Measurements from ENCODE around the gene ARVCF. TPM values are rescaled to one million over a fixed set of nuclear protein-coding genes. Genes with fewer than 3 reads are reported as not detected.
A peak's percentile ranks its signal among the peaks of the same experiment; 100 is the strongest.

Gene ARVCF
- total and polyA plus RNA-seq, 9 of the 15 experiments (the other 6 are each of a cell fraction or from before 2014, with no cell fraction given), result 0.03 to 97.4 (median 15.6) TPM

DNA sequence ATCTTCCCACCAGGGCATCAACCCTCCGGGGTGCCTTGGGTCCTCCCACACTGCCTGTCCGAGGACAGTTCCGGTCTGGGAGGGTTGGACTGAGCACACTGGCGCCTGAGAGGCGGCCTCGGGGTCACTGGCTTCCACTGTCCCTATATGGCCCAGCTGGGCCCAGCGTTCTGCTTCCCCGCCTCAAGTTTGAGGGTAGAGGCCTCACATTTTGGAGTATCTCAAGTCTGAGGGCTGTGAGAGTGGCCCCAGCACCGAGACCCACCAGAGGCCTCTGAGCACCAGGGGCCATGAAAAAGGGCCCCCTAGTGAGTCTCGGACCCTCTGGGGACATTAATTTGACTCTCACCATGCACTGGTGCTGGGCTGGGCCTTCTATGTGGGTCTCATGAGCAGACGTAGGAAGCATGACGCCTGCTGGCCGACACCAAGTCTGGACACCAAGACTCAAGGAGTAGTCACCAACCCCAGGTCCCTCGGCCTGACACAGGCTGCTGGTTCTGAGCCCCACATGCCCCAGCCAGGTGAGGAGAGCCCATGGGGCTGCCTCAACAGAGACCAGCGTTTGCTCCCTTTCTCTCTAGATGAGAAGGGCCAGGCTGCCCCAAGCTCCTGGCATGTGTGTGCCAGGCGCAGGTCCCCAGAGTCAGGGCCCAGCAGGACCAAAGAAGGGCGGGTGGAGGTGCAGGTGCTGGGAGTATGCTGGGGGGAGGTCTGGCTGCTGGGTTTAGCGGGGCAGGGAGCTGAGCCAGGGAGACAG, 27.5 kb downstream of the ARVCF start (continued):
- TF ChIP-seq, protein P1, sequence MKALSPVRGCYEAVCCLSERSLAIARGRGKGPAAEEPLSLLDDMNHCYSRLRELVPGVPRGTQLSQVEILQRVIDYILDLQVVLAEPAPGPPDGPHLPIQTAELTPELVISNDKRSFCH (CRISPR knock-in tag; IDR thresholded peaks at IDR 0.05), result no peak
- TF ChIP-seq, protein P1 (tag; IDR thresholded peaks at IDR 0.05), result peak; percentile 81
- TF ChIP-seq HEY1 (CRISPR knock-in tag; IDR thresholded peaks at IDR 0.05; ENCODE audit: borderline replicate concordance), result no peak
- TF ChIP-seq SRSF9 (IDR thresholded peaks at IDR 0.05; ENCODE audit: borderline replicate concordance, low read depth, low read length), result no peak
- TF ChIP-seq, protein P2, sequence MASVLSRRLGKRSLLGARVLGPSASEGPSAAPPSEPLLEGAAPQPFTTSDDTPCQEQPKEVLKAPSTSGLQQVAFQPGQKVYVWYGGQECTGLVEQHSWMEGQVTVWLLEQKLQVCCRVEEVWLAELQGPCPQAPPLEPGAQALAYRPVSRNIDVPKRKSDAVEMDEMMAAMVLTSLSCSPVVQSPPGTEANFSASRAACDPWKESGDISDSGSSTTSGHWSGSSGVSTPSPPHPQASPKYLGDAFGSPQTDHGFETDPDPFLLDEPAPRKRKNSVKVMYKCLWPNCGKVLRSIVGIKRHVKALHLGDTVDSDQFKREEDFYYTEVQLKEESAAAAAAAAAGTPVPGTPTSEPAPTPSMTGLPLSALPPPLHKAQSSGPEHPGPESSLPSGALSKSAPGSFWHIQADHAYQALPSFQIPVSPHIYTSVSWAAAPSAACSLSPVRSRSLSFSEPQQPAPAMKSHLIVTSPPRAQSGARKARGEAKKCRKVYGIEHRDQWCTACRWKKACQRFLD (CRISPR knock-in tag; IDR thresholded peaks at IDR 0.05), result peak; percentile 49; the same call in 1 of the 2 replicates
- TF ChIP-seq RFX7 (CRISPR knock-in tag; IDR thresholded peaks at IDR 0.05), result no peak
- no peak for TF ChIP-seq ZNF77 (CRISPR knock-in tag; IDR thresholded peaks at IDR 0.05)
- TF ChIP-seq NR2F6 (CRISPR knock-in tag; IDR thresholded peaks at IDR 0.05), result no peak
- no peak for TF ChIP-seq ZNF699 (CRISPR knock-in tag; IDR thresholded peaks at IDR 0.05; ENCODE audit: insufficient replicate concordance)
- no peak for TF ChIP-seq PPARD (CRISPR knock-in tag; IDR thresholded peaks at IDR 0.05)
- TF ChIP-seq KLF1 (tag; IDR thresholded peaks at IDR 0.05), result 0 out of 2 replicates have a peak, but pooled peaks have one; percentile 14
- 0 out of 2 replicates have a peak, but pooled peaks have one; percentile 17 for TF ChIP-seq KLF6 (CRISPR knock-in tag; IDR thresholded peaks at IDR 0.05; ENCODE audit: borderline replicate concordance)
- no peak for TF ChIP-seq PURB (CRISPR knock-in tag; IDR thresholded peaks at IDR 0.05; ENCODE audit: low read depth)
- TF ChIP-seq NEUROD1 (IDR thresholded peaks at IDR 0.05; ENCODE audit: borderline replicate concordance, low read depth, low read length, partially characterized antibody), result peak; percentile 37
- TF ChIP-seq HMG20A (CRISPR knock-in tag; conservative IDR thresholded peaks at IDR 0.05), result no peak
- no peak for TF ChIP-seq ZNF224 (CRISPR knock-in tag; IDR thresholded peaks at IDR 0.05)
- TF ChIP-seq KLF13 (tag; IDR thresholded peaks at IDR 0.05; ENCODE audit: borderline replicate concordance, low read depth), result 0 out of 2 replicates have a peak, but pooled peaks have one; percentile 8
- TF ChIP-seq, protein P3, sequence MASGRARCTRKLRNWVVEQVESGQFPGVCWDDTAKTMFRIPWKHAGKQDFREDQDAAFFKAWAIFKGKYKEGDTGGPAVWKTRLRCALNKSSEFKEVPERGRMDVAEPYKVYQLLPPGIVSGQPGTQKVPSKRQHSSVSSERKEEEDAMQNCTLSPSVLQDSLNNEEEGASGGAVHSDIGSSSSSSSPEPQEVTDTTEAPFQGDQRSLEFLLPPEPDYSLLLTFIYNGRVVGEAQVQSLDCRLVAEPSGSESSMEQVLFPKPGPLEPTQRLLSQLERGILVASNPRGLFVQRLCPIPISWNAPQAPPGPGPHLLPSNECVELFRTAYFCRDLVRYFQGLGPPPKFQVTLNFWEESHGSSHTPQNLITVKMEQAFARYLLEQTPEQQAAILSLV (tag; IDR thresholded peaks at IDR 0.05), result no peak
- peak; percentile 81 for TF ChIP-seq RBBP5 (IDR thresholded peaks at IDR 0.05; ENCODE audit: borderline replicate concordance, insufficient read depth, low read length, poor library complexity, severe bottlenecking)
- TF ChIP-seq, protein P4, sequence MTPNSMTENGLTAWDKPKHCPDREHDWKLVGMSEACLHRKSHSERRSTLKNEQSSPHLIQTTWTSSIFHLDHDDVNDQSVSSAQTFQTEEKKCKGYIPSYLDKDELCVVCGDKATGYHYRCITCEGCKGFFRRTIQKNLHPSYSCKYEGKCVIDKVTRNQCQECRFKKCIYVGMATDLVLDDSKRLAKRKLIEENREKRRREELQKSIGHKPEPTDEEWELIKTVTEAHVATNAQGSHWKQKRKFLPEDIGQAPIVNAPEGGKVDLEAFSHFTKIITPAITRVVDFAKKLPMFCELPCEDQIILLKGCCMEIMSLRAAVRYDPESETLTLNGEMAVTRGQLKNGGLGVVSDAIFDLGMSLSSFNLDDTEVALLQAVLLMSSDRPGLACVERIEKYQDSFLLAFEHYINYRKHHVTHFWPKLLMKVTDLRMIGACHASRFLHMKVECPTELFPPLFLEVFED (CRISPR knock-in tag; conservative IDR thresholded peaks at IDR 0.05), result peak; percentile 22; the same call in 1 of the 2 replicates
- TF ChIP-seq ZNF830 (CRISPR knock-in tag; IDR thresholded peaks at IDR 0.05), result no peak
- no peak; the same call in 1 of the 2 replicates for TF ChIP-seq ELF1 (tag; IDR thresholded peaks at IDR 0.05)
- TF ChIP-seq JUNB (CRISPR knock-in tag; conservative IDR thresholded peaks at IDR 0.05), result no peak
- TF ChIP-seq ZNF384 (IDR thresholded peaks at IDR 0.05; ENCODE audit: low read depth, low read length), result no peak
- TF ChIP-seq DPF2 (IDR thresholded peaks at IDR 0.05), result peak; percentile 38

Data from K562 (cell line).